T follicular helper cell (primary cell): Measurements from ENCODE around the gene PIK3R4.
A peak's percentile ranks its signal among the peaks of the same experiment; 100 is the strongest.

ENCODE experiments used
- DNase-seq: peaks from one replicate; pipeline ENCODE4 v3.0.0-alpha.2; 2020; ENCODE audit warnings: low read depth
- total RNA-seq, 2 experiments: gene quantifications; one replicate each; lab custom pipeline; 2026; lab: John Stamatoyannopoulos, UW

PIK3R4 gene
- 85.2 to 90.7 reads per million in 2 experiments for total RNA-seq

- DNase-seq = peak; percentile 96
Observed at GRCh38 chr3:130746246-130747039, at the start of gene PIK3R4. Gene PIK3R4, minus strand, starts transcription at chr3:130746829. Its CDS starts 1,611 bp downstream, at chr3:130745218.

- DNase-seq = no peak
Observed at GRCh38 chr3:130795396-130795795, 48.8 kb upstream of the PIK3R4 start.

GRCh38 chr3:130792246-130792645, 45.6 kb upstream of the PIK3R4 start:
- no peak for DNase-seq

- no peak for DNase-seq
Observed at GRCh38 chr3:130789782-130790322, 43.2 kb upstream of the PIK3R4 start.

GRCh38 chr3:130787422-130788068, 40.9 kb upstream of the PIK3R4 start:
- DNase-seq = no peak

- DNase-seq = no peak
Observed at GRCh38 chr3:130786306-130786705, 39.7 kb upstream of the PIK3R4 start.

GRCh38 chr3:130783629-130784028, 37.0 kb upstream of the PIK3R4 start:
- no peak for DNase-seq

- DNase-seq = no peak
Observed at GRCh38 chr3:130779486-130779885, 32.9 kb upstream of the PIK3R4 start.

GRCh38 chr3:130779031-130779430, 32.4 kb upstream of the PIK3R4 start:
- no peak for DNase-seq

- DNase-seq = no peak
Observed at GRCh38 chr3:130773366-130773765, 26.7 kb upstream of the PIK3R4 start.

- DNase-seq = no peak
Observed at GRCh38 chr3:130772129-130772528, 25.5 kb upstream of the PIK3R4 start.

- DNase-seq = no peak
Observed at GRCh38 chr3:130770644-130771043, 24.0 kb upstream of the PIK3R4 start.

GRCh38 chr3:130761730-130762311, 15.2 kb upstream of the PIK3R4 start:
- no peak for DNase-seq

GRCh38 chr3:130760922-130761321, 14.3 kb upstream of the PIK3R4 start:
- DNase-seq = no peak

- peak; percentile 18 for DNase-seq
Observed at GRCh38 chr3:130759692-130760338, 13.2 kb upstream of the PIK3R4 start.

GRCh38 chr3:130758624-130759369, 12.2 kb upstream of the PIK3R4 start:
- DNase-seq = no peak

- DNase-seq = no peak
Observed at GRCh38 chr3:130757611-130758150, 11.1 kb upstream of the PIK3R4 start.

GRCh38 chr3:130755666-130756065, 9.0 kb upstream of the PIK3R4 start:
- no peak for DNase-seq

GRCh38 chr3:130748981-130749380, 2.4 kb upstream of the PIK3R4 start:
- DNase-seq = no peak

GRCh38 chr3:130748467-130748861, 1.8 kb upstream of the PIK3R4 start:
- no peak for DNase-seq

- no peak for DNase-seq
Observed at GRCh38 chr3:130743354-130743753, 3.3 kb downstream of the PIK3R4 start.
